Activated CD4-positive, alpha-beta T cell treated with anti-CD3 and anti-CD28 coated beads, Interleukin-2, amount 50 U/mL, for 4 hours (primary cell): Measurements from ENCODE around the gene PSMB7.

ENCODE experiments used
- DNase-seq, 2 experiments: peaks; one replicate each; pipeline ENCODE4 v3.0.0-alpha.2; 2020

Gene PSMB7

DNA sequence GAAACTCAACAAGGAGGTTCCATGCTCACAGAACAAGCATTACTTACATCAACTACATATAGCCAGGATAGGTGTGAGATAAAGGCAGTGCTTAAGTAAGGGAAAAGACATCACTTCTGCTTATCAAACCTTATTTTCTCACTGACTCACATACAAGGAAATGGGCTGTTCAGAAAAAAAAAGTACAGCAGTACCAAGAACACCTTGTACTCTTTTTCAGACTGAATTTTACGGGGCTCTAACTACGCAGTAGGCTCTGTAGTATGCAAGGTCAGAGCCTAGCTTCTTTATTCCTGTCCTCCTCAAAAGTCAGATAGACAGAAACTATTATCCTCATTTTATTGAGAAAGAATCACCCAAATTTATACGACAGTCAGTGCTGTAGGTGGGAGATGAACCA is 5.8 kb downstream of the PSMB7 start:
- DNase-seq = no peak

DNA sequence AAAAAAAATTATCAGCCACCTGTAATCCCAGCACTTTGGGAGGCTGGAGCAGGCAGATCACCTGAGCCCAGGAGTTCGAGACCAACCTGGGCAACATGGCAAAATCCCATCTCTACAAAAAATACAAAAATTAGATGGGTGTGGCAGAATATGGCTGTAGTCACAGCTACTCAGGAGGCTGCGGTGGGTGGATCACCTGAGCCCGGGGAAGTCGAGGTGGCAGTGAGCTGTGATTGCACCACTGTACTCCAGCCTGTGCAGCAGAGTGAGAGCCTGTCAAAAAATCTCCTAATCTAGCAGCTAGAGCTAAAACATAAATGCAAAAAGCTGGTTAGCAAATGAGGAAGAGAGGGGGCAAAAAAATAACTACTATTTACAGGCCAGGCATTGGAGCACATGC is 12.0 kb downstream of the PSMB7 start:
- DNase-seq = no peak

DNA sequence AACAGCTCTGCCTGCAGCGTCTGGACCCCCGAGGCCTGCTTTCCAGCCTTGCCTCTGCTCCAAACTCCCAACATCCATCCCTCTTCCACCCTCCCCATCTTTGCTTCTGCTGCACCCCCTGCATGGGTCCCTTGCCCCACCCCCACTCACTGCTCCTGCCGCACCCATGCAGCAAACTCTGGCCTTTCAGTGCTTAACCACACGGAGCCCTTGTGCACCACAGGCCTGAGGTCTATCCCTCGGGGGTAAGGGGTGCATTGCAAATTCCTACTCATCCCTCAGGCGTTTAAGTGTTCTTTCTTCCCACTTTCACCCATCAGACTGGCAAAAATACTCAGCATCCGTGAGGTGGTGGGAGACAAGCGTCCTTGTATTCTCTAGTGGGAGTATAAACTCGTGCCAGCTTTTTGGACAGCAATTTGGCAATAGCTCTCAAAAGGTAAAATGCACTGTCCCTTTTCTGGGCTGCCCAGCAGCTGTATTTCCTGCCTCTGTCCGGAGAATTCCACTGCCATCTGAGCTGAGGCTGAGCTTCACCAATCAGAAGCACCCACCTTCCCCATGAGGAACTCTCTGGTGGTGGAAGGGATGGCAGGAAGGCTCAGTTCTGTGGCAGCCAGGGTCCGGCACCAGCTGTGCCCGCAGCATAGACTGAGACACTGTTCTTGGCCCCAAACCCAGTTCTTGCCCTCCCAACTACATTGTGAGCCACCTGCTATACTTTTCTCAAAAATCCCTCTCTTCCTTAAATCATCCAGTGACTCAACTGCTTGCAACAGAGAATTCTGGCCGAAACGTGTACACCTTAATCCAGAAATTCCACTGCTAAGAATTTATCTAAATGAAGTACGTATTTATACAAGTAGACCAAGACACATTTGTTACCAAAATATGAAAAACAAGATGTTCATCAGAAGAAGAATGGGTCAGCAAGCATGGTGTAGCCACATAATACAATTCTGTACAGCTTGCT is 15.0 kb downstream of the PSMB7 start:
- DNase-seq = no peak

DNA sequence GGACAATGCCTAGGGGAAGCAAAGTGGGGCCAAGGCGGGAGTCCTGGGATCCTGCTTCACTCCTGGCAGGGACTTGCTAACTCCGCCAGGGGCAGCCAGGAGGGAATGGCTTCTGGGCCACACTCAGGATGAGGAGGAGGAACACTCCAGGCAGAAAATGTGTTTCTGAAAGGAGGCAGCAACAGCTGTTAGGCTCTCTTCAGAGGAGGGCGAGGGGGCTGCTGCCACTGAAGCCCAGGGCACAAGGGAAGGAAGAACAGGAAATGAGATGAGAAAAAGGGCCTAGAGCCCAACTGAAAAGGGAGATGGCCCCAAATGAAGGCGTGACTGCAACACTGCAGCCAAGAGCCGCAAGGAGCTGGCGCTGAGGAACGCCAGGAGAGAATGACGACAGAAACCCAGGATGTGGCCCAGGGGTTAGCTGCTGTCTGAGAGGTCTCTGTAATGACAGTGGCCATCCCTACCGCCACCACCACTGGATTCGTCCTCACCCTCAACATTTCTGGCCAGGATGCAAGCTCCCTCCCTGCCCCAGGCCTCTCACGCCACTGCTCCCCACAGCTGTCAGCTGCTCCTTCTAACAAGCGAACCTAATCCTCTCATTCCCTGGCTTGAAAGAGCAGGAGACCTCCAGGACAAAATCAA is 15.8 kb downstream of the PSMB7 start:
- DNase-seq = no peak

DNA sequence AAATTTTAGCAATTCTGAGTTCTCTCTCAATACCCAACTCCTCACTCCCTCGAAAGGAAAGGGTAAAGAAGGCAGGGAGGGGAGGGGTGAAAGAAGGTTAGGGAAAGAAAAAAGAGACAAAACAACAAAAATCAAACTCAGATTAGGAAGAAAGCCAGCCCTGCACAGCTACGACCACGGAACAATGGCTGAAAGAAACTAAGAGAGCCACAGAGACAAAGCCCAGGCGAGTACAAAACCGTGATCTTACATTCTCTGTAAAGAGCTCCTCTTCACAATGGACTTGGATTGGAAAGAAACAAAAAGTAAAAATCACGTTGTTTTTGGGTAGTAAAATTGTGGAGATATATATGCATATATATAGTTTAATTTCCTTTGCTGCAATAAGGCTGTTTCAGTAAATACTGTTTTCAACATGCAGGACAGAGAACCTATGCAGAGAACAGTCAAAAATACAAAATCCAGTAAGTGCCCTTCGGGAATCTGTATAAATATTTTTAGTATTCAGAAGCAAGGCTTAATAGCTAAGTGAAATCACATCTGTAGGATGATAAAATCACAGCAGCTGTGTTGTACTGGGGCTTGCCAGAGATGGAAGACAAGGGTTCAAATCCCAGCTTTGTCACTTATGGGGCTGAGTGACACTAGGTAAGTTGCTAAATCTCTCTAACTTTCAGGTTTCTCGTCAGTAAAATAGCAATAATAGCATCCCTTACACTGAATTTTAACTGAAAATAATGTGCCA is 16.9 kb downstream of the PSMB7 start:
- no peak for DNase-seq

DNA sequence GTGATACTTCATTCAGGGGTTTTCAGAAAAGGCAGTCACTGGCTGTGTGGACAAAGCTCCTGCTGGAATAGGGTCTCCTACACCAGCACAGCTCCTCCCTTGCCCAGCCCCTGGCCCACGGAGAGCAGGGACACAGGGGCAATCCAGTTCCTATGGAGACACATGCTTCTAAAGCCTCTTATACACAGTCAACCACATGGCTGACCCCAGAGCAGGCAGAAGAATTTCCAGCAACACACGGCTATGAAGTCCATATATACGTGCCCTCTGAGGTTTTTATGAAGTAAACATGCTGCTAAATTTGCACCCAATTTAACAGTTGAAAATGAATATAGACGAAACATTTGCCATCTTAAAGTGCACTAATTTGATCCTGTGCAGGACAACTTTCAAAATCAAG is 19.4 kb downstream of the PSMB7 start:
- DNase-seq = no peak

DNA sequence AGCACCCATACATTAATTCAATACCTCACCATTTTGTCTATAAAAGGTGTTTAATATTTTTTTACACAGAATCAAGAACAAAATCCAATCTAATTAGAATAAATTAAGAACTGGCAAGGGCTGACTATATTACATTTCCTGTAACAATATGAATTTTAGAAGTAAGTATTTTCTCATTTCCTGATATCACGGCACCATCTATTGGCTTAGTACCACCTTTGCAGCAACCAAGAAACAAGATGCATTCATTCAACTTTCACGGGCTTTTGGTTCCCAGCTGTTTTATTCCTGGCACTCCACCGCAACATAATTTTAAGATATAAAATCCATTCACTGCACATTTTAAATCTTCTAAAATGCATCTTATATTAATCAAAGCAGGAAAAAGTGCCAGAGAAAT is 20.6 kb downstream of the PSMB7 start:
- DNase-seq = no peak

DNA sequence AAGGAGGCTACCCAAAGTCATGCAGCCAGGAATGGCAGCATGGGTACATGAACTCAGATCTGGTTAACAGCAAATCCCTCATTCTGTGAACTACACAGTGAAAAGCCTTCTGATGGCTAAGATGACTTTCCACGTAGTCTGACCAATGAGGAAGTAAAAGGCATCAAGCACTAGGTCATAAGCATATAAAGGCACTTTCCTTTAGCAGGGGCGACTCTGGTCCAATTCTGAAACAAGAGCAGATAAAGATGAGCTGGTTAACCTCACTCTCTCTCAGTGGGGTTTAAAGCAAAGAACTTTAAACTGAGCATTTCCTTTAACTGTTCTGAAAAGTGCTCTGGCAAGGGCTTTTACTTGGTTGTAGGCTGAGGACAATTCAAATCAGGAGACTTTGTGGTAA is 21.1 kb downstream of the PSMB7 start:
- DNase-seq = no peak

DNA sequence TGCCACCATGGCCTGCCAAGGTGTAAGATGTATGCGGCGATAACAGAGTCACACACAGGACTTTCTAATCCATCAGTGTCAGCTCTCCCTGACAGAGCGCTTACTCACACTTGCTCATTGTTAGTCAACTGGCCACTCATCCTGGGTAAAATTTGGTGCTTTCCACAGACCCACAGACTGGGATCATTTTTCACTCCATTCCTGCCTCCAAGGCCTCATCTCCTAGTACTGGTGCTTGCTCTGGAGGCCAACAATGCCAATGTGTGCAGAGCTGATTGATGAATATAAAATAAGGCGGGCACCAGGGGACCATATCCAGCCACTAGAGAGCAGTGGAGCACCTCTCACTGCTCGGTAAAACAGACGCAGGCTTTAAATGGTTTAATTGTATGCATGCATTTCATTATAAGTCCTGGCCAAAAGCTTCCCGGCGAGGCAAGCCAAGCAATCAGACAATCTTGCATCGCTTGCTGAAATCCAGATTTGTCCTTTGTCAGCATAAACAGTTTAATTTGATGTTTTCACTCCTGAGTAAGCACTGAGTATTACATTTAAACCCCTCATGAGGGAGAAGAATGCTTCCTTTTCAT is 22.3 kb downstream of the PSMB7 start:
- DNase-seq = no peak

DNA sequence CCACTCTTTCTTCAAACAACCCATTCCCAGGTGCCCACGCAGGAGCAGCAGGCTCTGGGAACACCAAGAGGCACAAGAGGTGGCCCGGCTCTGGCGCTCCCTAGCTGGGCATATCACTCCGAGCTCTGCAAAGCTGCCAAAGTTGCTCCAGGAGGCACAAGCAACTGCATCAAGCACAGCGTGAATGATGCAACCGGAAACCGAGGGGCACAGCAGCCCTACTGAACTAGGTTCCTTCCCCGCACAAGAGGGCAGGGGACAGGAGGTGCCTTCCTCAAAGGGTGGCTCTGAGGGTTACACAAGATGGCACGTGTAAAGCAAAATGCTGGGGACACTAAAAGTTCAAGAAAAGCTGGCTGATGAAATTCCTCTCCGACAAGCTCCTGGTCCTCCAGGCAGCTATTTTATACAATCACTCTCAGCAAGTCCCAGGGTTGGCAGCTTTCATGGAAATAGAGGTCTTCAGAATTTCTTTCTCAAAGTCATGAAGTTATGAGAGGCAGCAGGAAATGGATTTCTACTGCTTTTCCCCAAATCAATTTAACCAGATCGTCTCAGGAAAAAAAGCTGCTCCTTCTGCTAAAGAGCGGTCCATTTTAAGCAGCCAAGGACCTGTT is 22.9 kb downstream of the PSMB7 start:
- no peak for DNase-seq

DNA sequence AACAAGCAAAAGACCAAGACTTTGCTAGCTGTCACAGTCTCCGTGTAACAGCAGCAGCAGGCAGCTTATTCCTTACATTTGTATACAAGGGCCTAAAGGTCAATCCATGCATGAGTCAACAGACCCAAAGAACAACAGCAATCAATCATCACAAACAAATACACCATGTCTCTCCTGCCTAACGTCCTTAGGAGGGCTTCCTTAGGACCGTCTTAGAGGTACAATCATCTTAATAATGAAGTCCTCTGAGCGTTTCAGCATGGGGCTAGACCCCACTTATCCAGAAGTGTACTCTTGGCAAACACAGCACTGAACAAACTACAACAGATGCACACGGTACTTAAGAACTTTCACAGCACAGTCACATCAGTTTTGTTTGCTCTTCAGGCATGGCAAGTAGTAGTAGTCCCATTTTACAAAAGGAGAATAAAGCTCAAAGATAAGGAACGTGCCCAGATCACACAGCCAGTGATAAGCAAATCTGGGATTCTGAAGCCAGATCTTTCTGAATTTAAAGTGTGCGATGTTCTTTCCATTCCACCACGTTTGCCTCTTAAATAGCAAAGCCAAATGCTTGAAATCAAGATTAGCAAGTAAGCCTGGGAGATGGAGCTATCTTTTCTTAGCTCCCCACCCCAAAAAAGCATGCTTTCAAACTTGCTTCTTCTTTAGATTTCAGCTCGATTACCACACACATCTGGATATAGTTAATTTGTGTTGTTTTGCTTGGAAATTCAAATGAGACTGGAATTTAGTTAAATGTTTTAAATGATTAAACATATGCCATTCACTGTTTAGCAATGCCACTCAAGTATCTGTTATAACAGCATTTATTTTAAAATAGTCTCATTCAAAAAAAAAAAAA is 24.2 kb downstream of the PSMB7 start:
- no peak for DNase-seq

DNA sequence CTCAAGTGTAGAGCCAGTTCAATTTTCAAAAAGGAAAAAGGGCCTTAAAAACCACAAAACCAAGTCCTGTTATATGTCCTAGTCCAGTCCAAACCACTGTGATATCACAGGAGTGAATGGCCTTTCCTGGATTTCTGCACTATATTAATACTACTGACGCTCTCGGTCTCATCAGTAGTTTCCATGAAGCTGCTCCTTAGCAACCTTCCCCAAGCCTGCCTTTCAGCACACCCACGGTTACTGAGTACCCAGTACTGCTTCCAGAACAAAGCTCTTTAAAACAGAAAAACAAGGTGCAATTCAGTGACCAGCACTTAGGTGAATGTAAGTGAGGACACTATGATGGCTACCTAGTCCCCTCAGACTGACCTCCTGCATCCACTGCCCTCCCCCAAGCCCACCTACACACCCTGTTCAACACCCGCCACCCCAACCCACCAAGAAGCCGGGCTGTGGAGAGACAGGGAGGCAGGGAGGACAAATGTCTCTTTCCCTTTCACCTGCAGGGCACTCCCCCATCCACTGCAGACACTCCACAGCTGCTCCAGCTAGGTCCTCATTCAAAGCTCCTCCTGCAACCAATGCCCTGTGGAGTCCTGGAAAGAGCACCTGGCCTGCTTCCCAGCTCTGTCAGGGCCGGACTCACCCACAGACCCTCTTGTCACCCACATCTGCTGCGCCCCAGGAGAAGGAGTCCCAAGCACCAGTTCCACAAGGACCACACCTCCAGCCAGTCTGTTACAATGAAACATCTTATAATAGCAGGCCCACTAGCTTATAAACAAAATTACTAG is 25.9 kb downstream of the PSMB7 start:
- no peak for DNase-seq

DNA sequence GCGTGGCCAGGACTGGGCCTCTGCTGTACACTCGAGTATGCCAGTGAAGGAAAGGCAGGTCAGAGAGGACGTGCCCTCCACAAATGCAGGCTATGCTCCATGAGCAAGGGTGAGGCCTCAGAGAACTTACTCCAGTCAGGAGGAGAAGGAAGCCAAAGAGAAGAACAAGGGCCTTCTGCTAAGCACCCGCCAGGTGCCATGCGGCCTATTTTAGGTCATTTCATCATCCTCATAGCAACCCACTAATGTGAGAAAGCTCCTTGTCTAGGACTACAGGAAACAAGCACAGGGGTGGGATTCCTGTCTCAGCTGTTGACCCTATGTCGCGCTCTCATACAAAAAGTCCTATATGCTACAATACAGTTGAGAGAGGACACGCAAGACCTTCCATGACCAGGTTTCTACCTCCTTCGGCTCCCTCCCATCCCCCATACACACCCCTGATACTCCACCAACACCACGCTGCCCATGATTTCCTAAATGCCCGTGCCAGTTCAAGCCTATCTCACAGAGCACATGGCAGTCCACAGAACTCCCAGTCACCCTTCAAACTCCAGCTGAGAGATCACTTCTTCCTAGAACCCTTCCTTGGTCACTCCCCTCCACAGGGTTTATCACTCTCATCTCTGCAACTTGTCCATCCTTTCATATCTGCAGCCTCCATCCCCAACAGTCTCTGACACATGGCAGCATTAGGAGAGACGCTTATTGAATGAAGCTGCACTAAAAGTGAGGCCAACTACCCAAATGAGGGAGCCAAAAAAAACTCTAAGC is 26.8 kb downstream of the PSMB7 start:
- no peak for DNase-seq

DNA sequence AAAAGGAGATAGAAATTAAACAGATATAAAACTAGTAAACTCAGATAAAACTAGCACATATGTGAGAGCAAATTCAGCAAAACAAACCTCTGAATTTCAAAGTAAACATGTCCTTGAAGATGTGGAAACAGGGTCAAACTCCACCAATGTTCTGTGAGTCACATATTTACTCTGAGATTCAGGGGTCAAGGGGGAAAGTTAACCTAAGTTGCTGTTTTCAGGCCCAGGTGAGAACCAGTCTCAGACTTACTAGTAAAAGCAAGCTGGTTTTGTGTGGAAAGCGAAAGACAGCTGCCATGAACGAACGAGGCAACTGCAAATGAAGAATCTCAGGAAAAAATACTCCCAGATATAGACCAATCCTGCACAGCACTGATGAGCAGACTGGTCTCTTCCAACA is 29.0 kb downstream of the PSMB7 start:
- no peak for DNase-seq

DNA sequence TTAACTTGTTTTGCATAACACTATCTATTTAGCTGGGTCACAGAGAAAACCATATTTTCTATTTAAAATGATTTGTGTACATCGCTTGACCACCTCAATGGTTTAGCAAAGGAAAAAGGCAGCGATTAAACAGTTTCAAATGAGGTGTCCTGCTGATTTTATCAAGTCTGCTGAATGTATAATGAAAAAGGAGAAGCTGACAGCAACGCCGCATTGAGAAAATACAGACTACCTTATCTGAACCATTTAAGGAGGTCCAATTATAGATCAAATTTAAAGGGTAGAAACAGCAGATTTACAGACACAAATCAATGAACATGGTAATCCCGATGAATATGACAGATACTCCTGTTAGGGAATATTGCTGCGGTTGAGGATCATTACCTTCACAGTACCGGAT is 29.6 kb downstream of the PSMB7 start:
- no peak for DNase-seq

DNA sequence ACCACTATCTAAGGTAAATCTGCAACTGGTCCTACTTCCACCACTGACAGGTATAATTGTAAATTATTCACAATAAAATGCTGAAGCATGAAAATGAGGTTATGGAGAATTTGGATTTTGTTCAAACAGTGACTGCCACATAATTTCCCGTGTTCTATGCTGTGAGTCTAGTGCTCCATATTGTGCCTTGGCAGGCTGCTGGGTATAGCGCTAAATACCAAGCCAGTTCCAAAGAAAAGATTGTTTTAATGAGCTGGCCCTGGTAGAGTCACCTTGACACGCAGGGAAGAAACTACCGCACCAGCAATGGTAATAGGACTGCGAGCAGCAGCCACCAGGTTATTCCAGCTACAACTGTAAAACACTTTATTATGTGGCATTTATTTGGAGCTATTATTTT is 30.4 kb downstream of the PSMB7 start:
- DNase-seq = no peak

DNA sequence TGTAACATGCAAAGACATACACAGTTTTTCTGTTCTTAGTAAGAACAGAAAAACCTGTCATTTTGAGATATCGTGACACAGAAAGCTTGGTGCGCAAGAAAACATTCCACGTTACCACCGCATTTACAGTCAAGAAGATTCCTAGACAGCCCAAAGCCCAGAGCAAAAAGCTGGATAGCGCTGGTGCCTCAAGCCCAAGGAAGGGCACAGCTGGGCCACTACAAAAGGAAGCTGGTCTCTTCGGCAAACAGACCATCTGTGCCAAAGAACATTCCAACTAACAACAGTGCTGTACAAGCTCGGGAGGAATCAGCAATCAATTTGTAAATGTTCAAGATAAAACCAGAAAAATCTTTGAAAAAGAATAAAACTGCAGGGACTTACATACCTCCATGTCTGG is 31.0 kb downstream of the PSMB7 start:
- no peak for DNase-seq

DNA sequence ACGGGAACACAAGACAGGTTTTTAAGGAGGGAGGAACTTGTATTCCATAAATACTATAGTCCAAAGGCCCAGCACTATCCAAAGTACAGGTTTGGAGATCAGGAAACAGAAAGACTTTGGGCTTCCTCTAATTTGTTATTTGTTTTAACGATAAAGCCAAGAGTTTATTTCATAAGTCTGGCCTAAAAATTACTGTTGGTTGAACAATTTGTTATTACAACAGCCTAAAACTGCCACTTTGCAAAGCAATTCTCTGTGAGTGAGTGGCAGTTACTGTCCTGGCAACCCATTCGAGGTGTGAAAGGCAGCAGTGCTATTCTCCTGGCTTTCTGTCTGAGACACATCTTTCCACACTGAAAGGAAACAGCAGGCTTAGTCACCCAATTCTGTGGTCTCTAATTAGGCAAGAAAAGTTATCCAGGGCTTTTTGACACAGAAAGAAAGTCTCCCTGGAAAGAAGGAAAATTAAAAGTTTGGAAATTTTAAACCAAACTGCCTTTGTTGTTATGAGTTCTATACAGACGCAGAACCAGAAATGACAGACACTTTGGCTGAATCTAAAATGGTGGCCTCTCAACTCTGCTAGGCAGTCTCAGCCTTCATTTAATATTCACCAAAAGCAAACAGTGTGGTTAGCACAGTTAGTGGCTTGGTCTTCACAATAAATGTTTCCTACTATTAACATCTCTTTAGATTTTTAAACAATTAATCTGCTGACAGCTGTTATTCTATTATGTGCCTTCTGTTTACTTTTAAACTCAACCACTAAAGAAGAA is 33.9 kb downstream of the PSMB7 start:
- DNase-seq = no peak
